ENCODE measurements around the gene PYDC2.

Gene PYDC2

GRCh38 chr3:191414732-191415131 lies 46.2 kb upstream of the PYDC2 start:
- DNase-seq (ENCODE audit: low read depth in 1 of 2, low spot score in 1 of 2), result no peak
- Histone ChIP-seq H3K27ac (replicated peaks) (no peak overlapping the region), H3K27me3 (ENCODE audit: insufficient read depth, poor library complexity, severe bottlenecking) (no peaks in the 10 kb centered on the region), H3K4me3 (replicated peaks; ENCODE audit: insufficient read depth, low read length) (no peak overlapping the region)
- TF ChIP-seq POLR2AphosphoS5 (IDR thresholded peaks at IDR 0.05; ENCODE audit: low read depth), result no peak
- TF ChIP-seq SPI1 (IDR thresholded peaks at IDR 0.05; ENCODE audit: borderline replicate concordance, low read depth), result no peak
- TF ChIP-seq CTCF (IDR thresholded peaks at IDR 0.05; ENCODE audit: insufficient read depth, low read length), result no peak
- TF ChIP-seq GABPA (IDR thresholded peaks at IDR 0.05; ENCODE audit: low read depth), result no peak

GRCh38 chr3:191415566-191415965 lies 45.4 kb upstream of the PYDC2 start:
- Histone ChIP-seq H3K27me3 (ENCODE audit: insufficient read depth, poor library complexity, severe bottlenecking) (no peaks in the 10 kb centered on the region), H3K4me3 (replicated peaks; ENCODE audit: insufficient read depth, low read length) (no peak overlapping the region), H3K27ac (replicated peaks) (no peak overlapping the region)
- TF ChIP-seq GABPA (IDR thresholded peaks at IDR 0.05; ENCODE audit: low read depth) (no peak), CTCF (IDR thresholded peaks at IDR 0.05; ENCODE audit: insufficient read depth, low read length) (no peak), POLR2AphosphoS5 (IDR thresholded peaks at IDR 0.05; ENCODE audit: low read depth) (no peak), SPI1 (IDR thresholded peaks at IDR 0.05; ENCODE audit: borderline replicate concordance, low read depth) (no peak), REST (IDR thresholded peaks at IDR 0.05; ENCODE audit: insufficient replicate concordance, low read depth) (no peak)
- DNase-seq (ENCODE audit: low read depth in 1 of 2, low spot score in 1 of 2), result no peak

GRCh38 chr3:191417457-191417729 lies 43.6 kb upstream of the PYDC2 start:
- H3K27me3 ChIP-seq (ENCODE audit: insufficient read depth, poor library complexity, severe bottlenecking), result no peaks in the 10 kb centered on the region
- TF ChIP-seq CTCF (IDR thresholded peaks at IDR 0.05; ENCODE audit: insufficient read depth, low read length), result no peak
- TF ChIP-seq REST (IDR thresholded peaks at IDR 0.05; ENCODE audit: insufficient replicate concordance, low read depth), result no peak
- TF ChIP-seq GABPA (IDR thresholded peaks at IDR 0.05; ENCODE audit: low read depth), result no peak
- no peak for TF ChIP-seq POLR2AphosphoS5 (IDR thresholded peaks at IDR 0.05; ENCODE audit: low read depth)
- no peak for TF ChIP-seq SPI1 (IDR thresholded peaks at IDR 0.05; ENCODE audit: borderline replicate concordance, low read depth)
- H3K4me3 ChIP-seq (replicated peaks; ENCODE audit: insufficient read depth, low read length), result no peak overlapping the region
- H3K27ac ChIP-seq (replicated peaks), result no peak overlapping the region
- no peak for DNase-seq (ENCODE audit: low read depth in 1 of 2, low spot score in 1 of 2)

GRCh38 chr3:191420771-191421170 lies 40.2 kb upstream of the PYDC2 start:
- no peak overlapping the region for H3K27ac ChIP-seq (replicated peaks)
- DNase-seq (ENCODE audit: low read depth in 1 of 2, low spot score in 1 of 2), result no peak
- H3K27me3 ChIP-seq (ENCODE audit: insufficient read depth, poor library complexity, severe bottlenecking), result no peaks in the 10 kb centered on the region
- TF ChIP-seq POLR2AphosphoS5 (IDR thresholded peaks at IDR 0.05; ENCODE audit: low read depth) (no peak), GABPA (IDR thresholded peaks at IDR 0.05; ENCODE audit: low read depth) (no peak), REST (IDR thresholded peaks at IDR 0.05; ENCODE audit: insufficient replicate concordance, low read depth) (no peak), SPI1 (IDR thresholded peaks at IDR 0.05; ENCODE audit: borderline replicate concordance, low read depth) (no peak)
- H3K4me3 ChIP-seq (replicated peaks; ENCODE audit: insufficient read depth, low read length), result no peak overlapping the region

Data from HL-60 (cell line).